HEK293 (cell line): Measurements from ENCODE around the gene LY6G6D.

Experiments
- CTCF ChIA-PET: fragments of 350-600 bp; formaldehyde crosslinking; extraction: SDS; loops from one replicate; lab custom pipeline; 2021; ENCODE audit warnings: antibody characterized with exemption; lab: Yijun Ruan, JAX
- POLR2A ChIA-PET: fragments of 300-600 bp; formaldehyde crosslinking; extraction: SDS; loops from one replicate; lab custom pipeline; 2020; ENCODE audit warnings: antibody characterized with exemption, inconsistent platforms; lab: Yijun Ruan, JAX
- H3K27ac ChIP-seq: fragments of 200-500 bp; sonication (Bioruptor generic); 2 replicates; pipeline ENCODE4 v1.5.1; 2014; ENCODE audit warnings: low read depth, low read length, control low read depth, inconsistent platforms; ENCODE audit errors: extremely low read depth
- H3K36me3 ChIP-seq, 2 experiments: fragments of 200-500 bp in 1 of 2; sonication (Bioruptor generic) in 1 of 2; 1 replicate in 1 of 2; 2 replicates in 1 of 2; pipeline ENCODE4 v1.5.1; 2014 to 2017; ENCODE audit warnings: inconsistent platforms in 2 of 2, low read length in 2 of 2; ENCODE audit not compliant: control insufficient read depth in 2 of 2, insufficient read depth in 1 of 2
- H3K4me1 ChIP-seq: fragments of 200-500 bp; sonication (Bioruptor generic); 2 replicates; pipeline ENCODE4 v1.5.1; 2014; ENCODE audit warnings: mild to moderate bottlenecking, low read length, inconsistent platforms; ENCODE audit not compliant: control insufficient read depth, insufficient read depth
- H3K4me3 ChIP-seq: 2 replicates; pipeline ENCODE4 v1.5.1; 2011; ENCODE audit warnings: low read depth, mild to moderate bottlenecking, control low read depth, low read length, moderate library complexity
- H3K9me3 ChIP-seq: fragments of 200-500 bp; sonication (Bioruptor generic); 2 replicates; pipeline ENCODE4 v1.5.1; 2014; ENCODE audit warnings: low read depth, low read length, inconsistent platforms; ENCODE audit not compliant: control insufficient read depth, insufficient read depth
- BCL11A ChIP-seq: fragments of 450-650 bp; formaldehyde crosslinking; IDR thresholded peaks from 2 replicates; pipeline ENCODE4 v1.5.1; 2016; ENCODE audit warnings: low read depth, missing biosample characterization, missing genetic modification characterization
- HIC1 ChIP-seq: fragments of 450-650 bp; formaldehyde crosslinking; IDR thresholded peaks from 2 replicates; pipeline ENCODE4 v1.5.1; 2016; ENCODE audit warnings: missing biosample characterization, missing genetic modification characterization
- HOXC10 ChIP-seq: sonication (generic); formaldehyde crosslinking; IDR thresholded peaks from 2 replicates; pipeline ENCODE4 v1.8.1; 2023; ENCODE audit warnings: mild to moderate bottlenecking, missing genetic modification reagents
- PRDM1 ChIP-seq: fragments of 450-650 bp; formaldehyde crosslinking; IDR thresholded peaks from 2 replicates; pipeline ENCODE4; 2016; ENCODE audit warnings: missing biosample characterization, missing genetic modification characterization
- PRDM4 ChIP-seq: fragments of 450-650 bp; formaldehyde crosslinking; IDR thresholded peaks from 2 replicates; pipeline ENCODE4 v1.5.1; 2017; ENCODE audit warnings: missing biosample characterization, missing genetic modification characterization
- SP3 ChIP-seq: fragments of 450-650 bp; formaldehyde crosslinking; IDR thresholded peaks from 2 replicates; pipeline ENCODE4 v1.5.1; 2016; ENCODE audit warnings: missing biosample characterization, missing genetic modification characterization
- YY2 ChIP-seq: fragments of 450-650 bp; formaldehyde crosslinking; IDR thresholded peaks from 2 replicates; pipeline ENCODE4 v1.5.1; 2016; ENCODE audit warnings: missing biosample characterization, missing genetic modification characterization
- ZBTB1 ChIP-seq: fragments of 450-650 bp; formaldehyde crosslinking; IDR thresholded peaks from 2 replicates; pipeline ENCODE4 v1.5.1; 2016; ENCODE audit warnings: missing biosample characterization, missing genetic modification characterization
- ZBTB48 ChIP-seq: fragments of 450-650 bp; formaldehyde crosslinking; IDR thresholded peaks from 2 replicates; pipeline ENCODE4 v1.5.1; 2016; ENCODE audit warnings: missing biosample characterization, missing genetic modification characterization
- ZFP41 ChIP-seq: fragments of 450-650 bp; formaldehyde crosslinking; IDR thresholded peaks from 2 replicates; pipeline ENCODE4 v1.5.1; 2016; ENCODE audit warnings: missing biosample characterization, missing genetic modification characterization, borderline replicate concordance
- ZNF10 ChIP-seq: fragments of 450-650 bp; formaldehyde crosslinking; IDR thresholded peaks from 2 replicates; pipeline ENCODE4 v1.5.1; 2017; ENCODE audit warnings: missing biosample characterization, missing genetic modification characterization
- ZNF121 ChIP-seq: fragments of 450-650 bp; formaldehyde crosslinking; IDR thresholded peaks from 2 replicates; pipeline ENCODE4 v1.5.1; 2016; ENCODE audit warnings: missing biosample characterization, missing genetic modification characterization
- ZNF155 ChIP-seq: fragments of 450-650 bp; formaldehyde crosslinking; IDR thresholded peaks from 2 replicates; pipeline ENCODE4 v1.5.1; 2016; ENCODE audit warnings: missing biosample characterization, missing genetic modification characterization
- ZNF157 ChIP-seq: fragments of 450-650 bp; formaldehyde crosslinking; IDR thresholded peaks from 2 replicates; pipeline ENCODE4 v1.5.1; 2016; ENCODE audit warnings: missing biosample characterization, missing genetic modification characterization
- ZNF23 ChIP-seq: fragments of 450-650 bp; formaldehyde crosslinking; IDR thresholded peaks from 2 replicates; pipeline ENCODE4 v1.5.1; 2016; ENCODE audit warnings: missing biosample characterization, missing genetic modification characterization, borderline replicate concordance
- ZNF24 ChIP-seq: fragments of 450-650 bp; formaldehyde crosslinking; IDR thresholded peaks from 2 replicates; pipeline ENCODE4 v1.5.1; 2016; ENCODE audit warnings: missing biosample characterization, missing genetic modification characterization
- ZNF391 ChIP-seq: fragments of 450-650 bp; formaldehyde crosslinking; IDR thresholded peaks from 2 replicates; pipeline ENCODE4 v1.5.1; 2016; ENCODE audit warnings: low read depth, missing biosample characterization, missing genetic modification characterization, borderline replicate concordance
- ZNF433 ChIP-seq: fragments of 450-650 bp; formaldehyde crosslinking; IDR thresholded peaks from 2 replicates; pipeline ENCODE4 v1.5.1; 2016; ENCODE audit warnings: missing biosample characterization, missing genetic modification characterization, low read depth
- ZNF521 ChIP-seq: fragments of 450-650 bp; formaldehyde crosslinking; IDR thresholded peaks from 2 replicates; pipeline ENCODE4 v1.5.1; 2017; ENCODE audit warnings: missing biosample characterization, mild to moderate bottlenecking, missing genetic modification characterization
- ZNF529 ChIP-seq: fragments of 450-650 bp; formaldehyde crosslinking; IDR thresholded peaks from 2 replicates; pipeline ENCODE4 v1.5.1; 2017; ENCODE audit warnings: missing genetic modification characterization, missing biosample characterization; ENCODE audit not compliant: insufficient replicate concordance
- ZNF549 ChIP-seq: fragments of 450-650 bp; IDR thresholded peaks from 2 replicates; pipeline ENCODE4 v1.5.1; 2018; ENCODE audit warnings: missing biosample characterization, missing genetic modification characterization, mild to moderate bottlenecking, inconsistent platforms, moderate library complexity
- ZNF600 ChIP-seq: fragments of 450-650 bp; formaldehyde crosslinking; IDR thresholded peaks from 2 replicates; pipeline ENCODE4 v1.5.1; 2016; ENCODE audit warnings: missing biosample characterization, missing genetic modification characterization
- ZNF623 ChIP-seq: fragments of 450-650 bp; formaldehyde crosslinking; IDR thresholded peaks from 2 replicates; pipeline ENCODE4 v1.5.1; 2016; ENCODE audit warnings: missing biosample characterization, missing genetic modification characterization
- ZNF701 ChIP-seq: fragments of 450-650 bp; formaldehyde crosslinking; IDR thresholded peaks from 2 replicates; pipeline ENCODE4 v1.5.1; 2016; ENCODE audit warnings: missing biosample characterization, missing genetic modification characterization
- ZNF776 ChIP-seq: fragments of 450-650 bp; formaldehyde crosslinking; IDR thresholded peaks from 2 replicates; pipeline ENCODE4 v1.5.0; 2017; ENCODE audit warnings: missing biosample characterization, missing genetic modification characterization, borderline replicate concordance
- ZSCAN30 ChIP-seq: fragments of 450-650 bp; IDR thresholded peaks from 2 replicates; pipeline ENCODE4 v1.5.1; 2018; ENCODE audit warnings: missing biosample characterization, mild to moderate bottlenecking, missing genetic modification characterization, moderate library complexity
- TF ChIP-seq, protein P1 (sequence below): fragments of 450-650 bp; formaldehyde crosslinking; IDR thresholded peaks from 2 replicates; pipeline ENCODE4 v1.5.1; 2016; ENCODE audit warnings: missing biosample characterization, missing genetic modification characterization

LY6G6D gene

DNA sequence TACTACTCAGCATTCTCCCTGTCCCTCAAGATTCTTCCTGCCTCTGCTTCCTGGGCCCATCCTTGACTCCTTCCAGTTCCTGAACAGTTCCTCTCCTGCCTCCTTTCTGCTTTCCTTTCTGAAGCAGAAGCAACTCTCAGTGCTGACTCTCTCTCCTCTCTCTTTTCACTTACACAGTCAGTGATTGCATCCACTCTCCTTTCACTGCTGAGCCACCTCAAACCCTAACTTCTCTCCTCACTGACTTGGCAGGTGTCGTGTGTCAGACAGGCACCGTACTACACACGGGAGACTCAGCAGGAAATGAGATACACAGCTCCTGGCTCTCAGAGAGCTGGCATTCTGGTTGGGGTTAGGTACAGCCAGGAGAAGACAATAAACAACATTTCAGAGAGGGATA lies 17.6 kb upstream of the LY6G6D start (continued):
- TF ChIP-seq ZNF600: peak; percentile 64; the same call in 1 of the 2 replicates
- TF ChIP-seq, all 188 proteins: peak for 5

GRCh38 chr6:31700740-31701401 lies 14.3 kb upstream of the LY6G6D start:
- TF ChIP-seq ZNF157 (peak; percentile 56; the same call in 1 of the 2 replicates), SP3 (tag by site-specific recombination) (no peak), HOXC10 (CRISPR knock-in tag) (no peak), ZNF23 (tag by site-specific recombination) (no peak), ZFP41 (no peak)
- POLR2A ChIA-PET: interaction anchor here (0.6 to 0.9 kb wide), 2 partner anchors 16 to 162 kb away, joined by 3 read pairs; partner anchors contain the start of gene NEU1
- Histone ChIP-seq H3K4me3 (no peak overlapping the region), H3K27ac (no peak overlapping the region), H3K36me3 (peaks cover 4 to 21% of the 10 kb centered on the region in 2 experiments; a peak in 2 of 3 replicates), H3K4me1 (no peaks in the 10 kb centered on the region), H3K9me3 (no peaks in the 10 kb centered on the region)
- CTCF ChIA-PET: interaction anchor here (1.1 to 1.8 kb wide), 3 partner anchors 11 to 69 kb away, joined by 3 to 9 read pairs (median 6); no protein-coding TSS in a partner anchor

GRCh38 chr6:31701666-31702404 lies 13.3 kb upstream of the LY6G6D start:
- Histone ChIP-seq H3K36me3 (peaks cover 4 to 17% of the 10 kb centered on the region in 2 experiments; a peak in 2 of 3 replicates), H3K4me1 (no peaks in the 10 kb centered on the region), H3K9me3 (no peaks in the 10 kb centered on the region), H3K4me3 (peak overlapping the region; percentile 63), H3K27ac (no peak overlapping the region; the same call in 1 of the 2 replicates)
- ChIA-PET POLR2A (interaction anchor here (0.5 to 2.8 kb wide), 12 partner anchors 8 to 155 kb away, joined by 3 to 30 read pairs (median 10); partner anchors contain the start of genes ATP6V1G2, C6orf47, DDAH2 and HSPA1B), CTCF (interaction anchor here (0.7 to 1.2 kb wide), 4 partner anchors 9 to 130 kb away, joined by 3 to 4 read pairs (median 4); no protein-coding TSS in a partner anchor)
- TF ChIP-seq ZNF391: no peak
- no peak for TF ChIP-seq ZNF549 (tag by site-specific recombination)
- TF ChIP-seq, protein P1, sequence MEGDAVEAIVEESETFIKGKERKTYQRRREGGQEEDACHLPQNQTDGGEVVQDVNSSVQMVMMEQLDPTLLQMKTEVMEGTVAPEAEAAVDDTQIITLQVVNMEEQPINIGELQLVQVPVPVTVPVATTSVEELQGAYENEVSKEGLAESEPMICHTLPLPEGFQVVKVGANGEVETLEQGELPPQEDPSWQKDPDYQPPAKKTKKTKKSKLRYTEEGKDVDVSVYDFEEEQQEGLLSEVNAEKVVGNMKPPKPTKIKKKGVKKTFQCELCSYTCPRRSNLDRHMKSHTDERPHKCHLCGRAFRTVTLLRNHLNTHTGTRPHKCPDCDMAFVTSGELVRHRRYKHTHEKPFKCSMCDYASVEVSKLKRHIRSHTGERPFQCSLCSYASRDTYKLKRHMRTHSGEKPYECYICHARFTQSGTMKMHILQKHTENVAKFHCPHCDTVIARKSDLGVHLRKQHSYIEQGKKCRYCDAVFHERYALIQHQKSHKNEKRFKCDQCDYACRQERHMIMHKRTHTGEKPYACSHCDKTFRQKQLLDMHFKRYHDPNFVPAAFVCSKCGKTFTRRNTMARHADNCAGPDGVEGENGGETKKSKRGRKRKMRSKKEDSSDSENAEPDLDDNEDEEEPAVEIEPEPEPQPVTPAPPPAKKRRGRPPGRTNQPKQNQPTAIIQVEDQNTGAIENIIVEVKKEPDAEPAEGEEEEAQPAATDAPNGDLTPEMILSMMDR (tag by site-specific recombination): no peak
- no peak for TF ChIP-seq ZBTB1 (tag by site-specific recombination)
- no peak for TF ChIP-seq ZNF433 (tag by site-specific recombination)
- TF ChIP-seq HIC1 (tag by site-specific recombination): no peak
- TF ChIP-seq PRDM4 (tag by site-specific recombination): peak; percentile 93
- TF ChIP-seq ZSCAN30 (tag by site-specific recombination): no peak
- TF ChIP-seq ZNF623 (tag by site-specific recombination): no peak
- no peak for TF ChIP-seq ZNF776 (tag by site-specific recombination)
- no peak for TF ChIP-seq ZNF10 (tag by site-specific recombination)
- 0 out of 2 replicates have a peak, but pooled peaks have one; percentile 65 for TF ChIP-seq PRDM1 (tag by site-specific recombination)
- TF ChIP-seq BCL11A (tag by site-specific recombination): no peak
- TF ChIP-seq ZNF701: no peak
- TF ChIP-seq ZNF155: no peak
- no peak for TF ChIP-seq ZNF121
- TF ChIP-seq ZNF521 (tag by site-specific recombination): no peak
- TF ChIP-seq YY2 (tag by site-specific recombination): no peak
- TF ChIP-seq ZBTB48 (tag by site-specific recombination): no peak
- TF ChIP-seq ZNF24 (tag by site-specific recombination): no peak
- TF ChIP-seq ZNF529: no peak
